HG03097 (cell line): ENCODE data around the gene SRSF4.

Experiments
- ATAC-seq: cut with Tn5 transposase; IDR thresholded peaks from one replicate; pipeline ENCODE4 v1.9.1; 2021; ENCODE audit not compliant: unreplicated experiment, low FRiP score

The SRSF4 gene

GRCh38 chr1:29201595-29202051 lies 19.9 kb upstream of the SRSF4 start:
- ATAC-seq, result no peak

- ATAC-seq, result no peak
Observed at GRCh38 chr1:29200906-29201594, 19.4 kb upstream of the SRSF4 start.

- ATAC-seq, result no peak
Observed at GRCh38 chr1:29197993-29198392, 16.3 kb upstream of the SRSF4 start.

- ATAC-seq, result no peak
Observed at GRCh38 chr1:29197590-29197924, 15.9 kb upstream of the SRSF4 start.

DNA sequence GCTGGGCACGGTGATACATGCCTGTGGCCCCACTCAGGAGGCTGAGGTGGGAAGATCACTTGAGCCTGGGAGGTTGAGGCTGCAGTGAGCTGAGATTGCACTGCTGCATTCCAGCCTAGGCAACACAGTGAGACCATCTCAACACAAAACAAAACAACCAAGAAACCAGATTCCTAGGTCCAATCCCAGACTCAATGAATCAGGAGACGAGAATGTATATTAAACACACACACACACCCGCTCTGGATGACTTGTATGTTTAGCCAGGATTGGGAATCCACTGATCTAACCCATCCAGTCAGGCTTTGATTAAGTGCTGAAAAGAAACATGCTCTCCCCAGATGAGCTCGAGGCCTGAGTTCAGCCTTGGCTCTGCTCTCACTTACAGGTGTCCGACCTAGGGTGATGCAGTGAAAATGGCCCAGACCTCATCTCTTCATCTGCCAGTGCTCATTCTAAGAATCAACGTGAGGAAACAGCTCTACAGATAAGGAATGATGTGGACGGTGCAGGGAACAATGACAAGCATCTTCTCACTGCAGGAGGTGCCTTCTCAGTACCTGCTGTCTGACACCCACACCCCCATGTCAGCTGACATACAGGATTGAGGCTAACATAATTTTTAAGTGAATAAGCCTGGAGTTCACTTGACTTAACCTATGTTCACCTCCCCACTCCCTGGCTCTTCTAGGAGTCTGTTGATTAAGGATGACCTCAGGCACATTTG lies 15.3 kb upstream of the SRSF4 start:
- no peak for ATAC-seq

GRCh38 chr1:29195881-29196291 lies 14.2 kb upstream of the SRSF4 start:
- ATAC-seq, result no peak

DNA sequence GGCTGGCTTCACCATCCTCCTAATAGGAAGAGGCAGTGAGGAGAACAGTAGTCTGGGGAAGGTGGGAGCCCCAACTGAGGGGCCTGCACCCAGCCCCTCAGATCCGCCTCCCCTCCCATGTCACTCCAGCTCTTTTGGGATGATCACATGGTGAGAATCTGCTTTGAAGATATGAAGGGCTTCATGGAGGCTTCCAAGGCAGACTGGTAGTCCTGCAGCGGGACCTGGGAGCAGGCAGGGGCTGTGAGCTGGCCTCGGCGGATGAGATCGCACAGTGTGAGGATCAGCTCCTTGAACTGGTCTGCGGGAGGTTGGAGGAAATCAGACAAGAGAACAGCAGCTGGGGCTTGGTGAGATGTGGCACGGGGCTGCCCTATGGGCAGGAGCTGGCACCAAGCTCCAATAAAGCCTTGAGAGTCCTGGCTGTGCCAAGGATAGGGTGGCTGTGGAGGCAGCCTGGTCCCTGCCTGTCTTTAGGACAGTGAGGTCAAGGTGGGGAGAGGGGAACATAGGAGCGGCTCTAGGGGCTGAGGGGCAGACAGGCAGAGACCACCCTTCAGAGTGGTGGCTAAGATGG lies 12.3 kb upstream of the SRSF4 start:
- ATAC-seq, result no peak

DNA sequence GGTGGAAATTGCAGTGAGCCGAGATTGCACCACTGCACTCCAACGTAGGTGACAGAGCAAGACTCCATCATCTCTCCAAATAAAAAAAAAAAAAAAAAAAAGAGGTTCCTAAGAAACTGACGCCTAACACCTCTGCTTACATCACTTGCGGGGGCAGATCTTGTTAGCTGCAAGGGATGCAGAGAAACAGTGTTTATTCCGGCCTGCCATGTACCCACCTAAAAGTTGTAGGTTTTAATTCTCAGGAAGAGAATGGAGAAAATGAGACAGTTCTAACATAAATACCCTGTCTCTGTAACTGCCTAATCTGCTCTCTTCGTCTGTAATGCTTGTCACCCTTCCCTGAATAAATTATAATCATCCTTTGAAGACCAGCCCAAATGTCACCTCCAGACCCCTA lies 9.0 kb upstream of the SRSF4 start:
- ATAC-seq, result no peak

DNA sequence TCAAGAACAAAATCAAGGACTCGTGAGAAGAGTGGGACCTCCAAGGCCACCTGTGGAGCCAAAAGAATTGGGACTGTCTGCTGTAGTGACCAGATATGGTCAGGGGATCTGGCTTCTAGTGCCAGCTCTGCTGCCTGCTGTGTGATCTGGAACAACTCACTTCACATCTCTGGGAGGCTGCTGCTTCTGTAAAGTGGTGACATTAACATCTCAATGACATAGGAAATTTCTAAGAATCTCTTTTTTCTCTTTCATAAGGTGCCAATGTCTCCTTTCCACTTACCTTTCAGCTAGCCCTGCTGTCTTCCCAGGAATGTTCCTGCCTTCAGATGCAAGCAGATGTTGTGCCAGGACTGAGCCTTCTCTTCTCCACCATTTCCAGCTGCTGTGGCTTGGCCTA lies 5.0 kb upstream of the SRSF4 start:
- no peak for ATAC-seq

- ATAC-seq, result no peak
Observed at GRCh38 chr1:29186252-29186651, 4.6 kb upstream of the SRSF4 start.

- ATAC-seq, result no peak
Observed at GRCh38 chr1:29183287-29183686, 1.6 kb upstream of the SRSF4 start.

- no peak for ATAC-seq
Observed at GRCh38 chr1:29180497-29181412, 945 bp downstream of the SRSF4 start.

GRCh38 chr1:29179641-29180184 lies 2.0 kb downstream of the SRSF4 start:
- ATAC-seq, result no peak

- ATAC-seq, result no peak
Observed at GRCh38 chr1:29177022-29177705, 4.5 kb downstream of the SRSF4 start.

DNA sequence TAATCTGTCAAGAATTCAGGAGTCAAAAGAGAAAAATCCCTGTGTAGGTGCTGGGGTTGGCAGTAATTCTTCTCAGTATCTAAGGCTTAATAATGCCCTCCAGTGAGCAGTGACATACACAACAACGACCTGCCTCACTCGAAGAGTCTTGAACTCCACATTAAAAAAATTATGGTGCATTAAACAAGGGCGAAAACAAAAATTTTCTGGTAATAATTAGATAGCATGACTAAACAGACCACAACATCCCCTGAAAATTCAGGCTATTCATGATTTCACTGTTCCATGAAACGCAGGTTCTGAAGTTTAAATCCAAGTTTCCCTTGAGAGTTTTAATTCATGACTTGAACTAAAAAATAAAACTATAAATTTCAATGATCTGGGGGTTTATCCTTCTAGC lies 5.1 kb downstream of the SRSF4 start:
- ATAC-seq, result no peak

GRCh38 chr1:29172415-29172939 lies 9.2 kb downstream of the SRSF4 start:
- no peak for ATAC-seq

GRCh38 chr1:29171521-29171920 lies 10.2 kb downstream of the SRSF4 start:
- no peak for ATAC-seq

DNA sequence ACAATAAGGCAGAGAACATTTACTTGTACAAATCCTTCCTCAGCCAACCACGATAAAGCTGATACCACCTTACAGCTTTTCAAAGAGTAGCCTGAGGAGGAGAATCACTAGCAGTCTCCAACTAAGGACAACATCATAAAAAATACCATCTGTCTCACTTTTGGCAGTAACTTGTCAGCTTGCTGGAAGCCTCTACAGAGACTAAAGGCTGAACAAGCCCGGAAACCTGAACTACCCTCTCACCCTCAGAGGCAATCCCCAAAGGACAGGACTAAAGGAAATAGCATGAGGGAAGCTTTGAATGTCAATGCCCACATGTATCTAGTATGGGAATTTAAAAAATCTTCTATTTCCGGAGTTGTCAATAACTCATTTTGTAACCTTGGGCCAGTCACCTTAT lies 10.6 kb downstream of the SRSF4 start:
- no peak for ATAC-seq

DNA sequence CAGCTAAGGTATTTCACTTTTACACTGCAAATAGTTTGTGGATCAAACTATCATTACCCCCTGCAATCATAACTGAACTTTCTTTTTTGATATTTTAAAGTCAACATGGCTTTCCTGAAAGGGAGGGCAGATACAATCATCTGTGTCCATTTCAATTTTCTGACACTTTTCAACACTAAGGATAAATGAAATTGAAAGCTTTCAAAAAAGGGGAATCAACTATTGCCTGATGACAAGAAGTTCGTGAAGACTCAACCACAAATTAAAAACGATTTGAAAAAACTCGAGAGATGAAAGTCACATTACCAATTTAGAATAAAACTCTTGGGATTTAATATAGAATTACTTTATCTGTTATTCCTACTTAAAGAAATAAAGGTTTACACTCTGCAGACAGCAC lies 11.7 kb downstream of the SRSF4 start:
- ATAC-seq, result no peak

- ATAC-seq, result no peak
Observed at GRCh38 chr1:29167904-29168303, 13.8 kb downstream of the SRSF4 start.
